Measurements from ENCODE around the gene YIPF4.
"Not testable (repeated sequence)": the region's sequence is repeated elsewhere in the genome, so short reads cannot be mapped to it uniquely, and the experiment has no call there.

Gene YIPF4

DNA sequence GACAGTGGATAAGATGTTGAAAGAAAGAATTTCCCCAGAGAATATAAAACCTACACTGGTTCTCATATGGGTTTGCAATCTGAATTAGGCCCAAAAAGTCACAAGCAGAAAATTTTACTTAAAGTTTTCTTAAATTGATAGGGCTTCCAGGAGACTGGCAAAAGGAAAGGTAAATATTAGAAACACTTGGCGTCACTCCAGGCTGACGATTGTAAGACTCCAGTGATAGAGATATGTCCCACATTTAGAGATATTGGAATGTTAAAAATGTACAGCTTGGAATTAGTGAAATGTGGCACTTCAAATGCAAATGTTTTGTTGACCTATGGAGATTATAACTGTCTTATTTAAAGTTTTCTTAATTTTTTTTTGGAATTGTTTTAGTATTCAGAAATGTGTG, 14.0 kb downstream of the YIPF4 start:
- H3K4me3 ChIP-seq (ENCODE audit: low read depth, low read length), result no peak overlapping the region
- DNase-seq (ENCODE audit: low read depth), result no peak
- TF ChIP-seq, protein P1, sequence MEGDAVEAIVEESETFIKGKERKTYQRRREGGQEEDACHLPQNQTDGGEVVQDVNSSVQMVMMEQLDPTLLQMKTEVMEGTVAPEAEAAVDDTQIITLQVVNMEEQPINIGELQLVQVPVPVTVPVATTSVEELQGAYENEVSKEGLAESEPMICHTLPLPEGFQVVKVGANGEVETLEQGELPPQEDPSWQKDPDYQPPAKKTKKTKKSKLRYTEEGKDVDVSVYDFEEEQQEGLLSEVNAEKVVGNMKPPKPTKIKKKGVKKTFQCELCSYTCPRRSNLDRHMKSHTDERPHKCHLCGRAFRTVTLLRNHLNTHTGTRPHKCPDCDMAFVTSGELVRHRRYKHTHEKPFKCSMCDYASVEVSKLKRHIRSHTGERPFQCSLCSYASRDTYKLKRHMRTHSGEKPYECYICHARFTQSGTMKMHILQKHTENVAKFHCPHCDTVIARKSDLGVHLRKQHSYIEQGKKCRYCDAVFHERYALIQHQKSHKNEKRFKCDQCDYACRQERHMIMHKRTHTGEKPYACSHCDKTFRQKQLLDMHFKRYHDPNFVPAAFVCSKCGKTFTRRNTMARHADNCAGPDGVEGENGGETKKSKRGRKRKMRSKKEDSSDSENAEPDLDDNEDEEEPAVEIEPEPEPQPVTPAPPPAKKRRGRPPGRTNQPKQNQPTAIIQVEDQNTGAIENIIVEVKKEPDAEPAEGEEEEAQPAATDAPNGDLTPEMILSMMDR (IDR thresholded peaks at IDR 0.05; ENCODE audit: low read depth, low read length, missing control alignments), result no peak
- in situ Hi-C loops (cut with HindIII; ENCODE audit: low sequenced_read_pairs), result no loop called here

DNA sequence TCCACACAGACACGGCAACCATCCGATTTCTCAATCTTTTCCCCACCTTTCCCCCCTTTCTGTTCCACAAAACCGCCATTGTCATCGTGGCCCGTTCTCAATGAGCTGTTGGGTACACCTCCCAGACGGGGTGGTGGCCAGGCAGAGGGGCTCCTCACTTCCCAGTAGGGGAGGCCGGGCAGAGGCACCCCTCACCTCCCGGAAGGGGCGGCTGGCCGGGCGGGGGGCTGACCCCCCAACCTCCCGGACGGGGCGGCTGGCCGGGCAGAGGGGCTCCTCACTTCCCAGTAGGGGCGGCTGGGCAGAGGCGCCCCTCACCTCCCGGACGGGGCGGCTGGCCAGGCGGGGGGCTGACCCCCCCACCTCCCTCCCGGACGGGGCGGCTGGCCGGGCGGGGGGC, 15.8 kb downstream of the YIPF4 start:
- H3K4me3 ChIP-seq (ENCODE audit: low read depth, low read length); DNase-seq (ENCODE audit: low read depth); in situ Hi-C loops (cut with HindIII; ENCODE audit: low sequenced_read_pairs): not testable (repeated sequence)

DNA sequence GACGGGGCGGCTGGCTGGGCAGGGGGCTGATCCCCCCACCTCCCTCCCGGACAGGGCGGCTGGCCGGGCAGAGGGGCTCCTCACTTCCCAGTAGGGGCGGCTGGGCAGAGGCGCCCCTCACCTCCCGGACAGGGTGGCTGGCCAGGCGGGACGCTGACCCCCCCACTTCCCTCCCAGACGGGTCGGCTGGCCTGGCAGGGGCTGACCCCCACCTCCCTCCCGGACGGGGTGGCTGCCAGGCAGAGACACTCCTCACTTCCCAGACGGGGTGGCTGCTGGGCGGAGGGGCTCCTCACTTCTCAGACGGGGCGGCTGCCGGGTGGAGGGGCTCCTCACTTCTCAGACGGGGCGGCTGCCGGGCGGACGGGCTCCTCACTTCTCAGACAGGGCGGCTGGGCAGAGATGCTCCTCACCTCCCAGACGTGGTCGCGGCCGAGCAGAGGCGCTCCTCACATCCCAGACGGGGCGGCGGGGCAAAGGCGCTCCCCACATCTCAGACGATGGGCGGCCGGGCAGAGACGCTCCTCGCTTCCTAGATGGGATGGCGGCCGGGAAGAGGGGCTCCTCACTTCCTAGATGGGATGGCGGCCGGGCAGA, 16.4 kb downstream of the YIPF4 start:
- DNase-seq (ENCODE audit: low read depth); H3K4me3 ChIP-seq (ENCODE audit: low read depth, low read length): not testable (repeated sequence)

GRCh38 chr2:32310577-32310976, 32.9 kb downstream of the YIPF4 start:
- in situ Hi-C loops (cut with HindIII; ENCODE audit: low sequenced_read_pairs), result no loop called here
- TF ChIP-seq, protein P1 (IDR thresholded peaks at IDR 0.05; ENCODE audit: low read depth, low read length, missing control alignments), result no peak
- DNase-seq (ENCODE audit: low read depth), result no peak
- H3K4me3 ChIP-seq (ENCODE audit: low read depth, low read length), result no peak overlapping the region

More for the DNA sequence above, 16.4 kb downstream of the YIPF4 start:
- in situ Hi-C loops (cut with HindIII; ENCODE audit: low sequenced_read_pairs), result not testable (repeated sequence)

DNA sequence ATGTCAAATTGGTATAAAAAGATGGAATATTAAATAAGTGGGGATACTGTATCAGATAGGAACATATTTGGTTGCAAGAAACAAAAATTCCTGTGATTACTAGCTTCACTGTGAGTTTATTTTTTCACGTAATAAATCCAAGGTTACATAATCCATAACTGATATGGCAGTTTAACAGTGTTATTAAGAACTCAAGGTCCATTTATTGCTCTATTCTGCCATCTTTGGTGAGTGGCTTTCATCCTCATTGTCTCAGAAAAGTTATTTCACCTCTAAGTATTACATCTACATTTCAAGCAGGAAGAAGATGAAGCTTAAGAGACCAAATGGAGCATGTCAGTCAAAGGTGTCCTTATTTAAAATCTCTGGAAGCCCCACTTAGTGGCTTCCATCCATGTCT, 37.2 kb downstream of the YIPF4 start:
- TF ChIP-seq, protein P1 (IDR thresholded peaks at IDR 0.05; ENCODE audit: low read depth, low read length, missing control alignments), result no peak
- no peak for DNase-seq (ENCODE audit: low read depth)
- in situ Hi-C loops (cut with HindIII; ENCODE audit: low sequenced_read_pairs), result no loop called here
- no peak overlapping the region for H3K4me3 ChIP-seq (ENCODE audit: low read depth, low read length)

GRCh38 chr2:32328679-32329078, 51.0 kb downstream of the YIPF4 start:
- not testable (repeated sequence) for H3K4me3 ChIP-seq (ENCODE audit: low read depth, low read length)

DNA sequence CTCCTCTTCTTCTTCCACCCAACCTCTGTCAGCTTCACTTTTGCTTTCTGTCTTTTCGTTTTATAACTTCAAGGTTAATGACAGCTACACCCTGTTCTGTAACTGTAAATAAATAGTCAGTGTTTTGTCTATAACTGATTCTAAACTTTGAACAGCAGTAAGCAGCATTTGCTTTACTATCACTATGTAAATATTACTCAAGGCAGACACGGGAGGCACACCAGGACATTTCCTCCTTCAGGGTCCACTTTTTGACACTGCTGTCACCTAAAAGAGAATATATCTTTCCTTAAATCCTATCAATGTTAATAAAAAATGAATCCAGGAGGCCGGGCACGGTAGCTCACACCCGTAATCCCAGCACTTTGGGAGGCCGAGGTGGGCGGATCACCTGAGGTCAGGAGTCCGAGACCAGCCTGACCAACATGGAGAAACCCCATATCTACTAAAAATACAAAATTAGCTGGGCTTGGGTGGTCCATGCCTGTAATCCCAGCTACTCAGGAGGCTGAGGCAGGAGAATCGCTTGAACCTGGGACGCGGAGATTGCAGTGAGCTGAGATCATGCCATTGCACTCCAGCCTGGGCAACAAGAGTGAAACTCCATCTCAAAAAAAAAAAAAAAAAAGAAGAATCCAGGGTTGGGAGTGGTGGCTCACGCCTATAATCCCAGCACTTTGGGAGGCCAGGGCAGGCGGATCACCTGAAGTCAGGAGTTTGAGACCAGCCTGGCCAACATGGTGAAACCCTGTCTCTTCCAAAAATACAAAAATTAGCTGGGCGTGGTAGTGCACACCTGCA, 51.7 kb downstream of the YIPF4 start:
- DNase-seq (ENCODE audit: low read depth); in situ Hi-C loops (cut with HindIII; ENCODE audit: low sequenced_read_pairs); H3K4me3 ChIP-seq (ENCODE audit: low read depth, low read length): not testable (repeated sequence)

More at GRCh38 chr2:32328679-32329078, 51.0 kb downstream of the YIPF4 start:
- in situ Hi-C loops (cut with HindIII; ENCODE audit: low sequenced_read_pairs); DNase-seq (ENCODE audit: low read depth): not testable (repeated sequence)

- no peak overlapping the region for H3K4me3 ChIP-seq (ENCODE audit: low read depth, low read length)
- in situ Hi-C loops (cut with HindIII; ENCODE audit: low sequenced_read_pairs), result no loop called here
- TF ChIP-seq, protein P1 (IDR thresholded peaks at IDR 0.05; ENCODE audit: low read depth, low read length, missing control alignments), result no peak
- no peak for DNase-seq (ENCODE audit: low read depth)
These were observed 52.4 kb downstream of the YIPF4 start for GRCh38 chr2:32330136-32330535.

Data from astrocyte of the cerebellum (primary cell).